Measurements from ENCODE around the gene PPY.
"Not testable (repeated sequence)": the region's sequence is repeated elsewhere in the genome, so short reads cannot be mapped to it uniquely, and the experiment has no call there.

The PPY gene

GRCh38 chr17:43901861-43902589 is 40.3 kb downstream of the PPY start:
- DNase-seq = no peak

- no peak for DNase-seq
Observed at GRCh38 chr17:43900858-43901754, 41.2 kb downstream of the PPY start.

GRCh38 chr17:43900183-43900857 is 42.0 kb downstream of the PPY start:
- DNase-seq = peak; percentile 82

- DNase-seq = no peak
Observed at GRCh38 chr17:43898446-43898845, 43.8 kb downstream of the PPY start.

- DNase-seq = no peak
Observed at GRCh38 chr17:43897831-43898230, 44.4 kb downstream of the PPY start.

- DNase-seq = not testable (repeated sequence)
Observed at GRCh38 chr17:43894494-43894893, 47.8 kb downstream of the PPY start.

GRCh38 chr17:43892647-43892952 is 49.7 kb downstream of the PPY start:
- no peak for DNase-seq

- DNase-seq = no peak
Observed at GRCh38 chr17:43891851-43892646, 50.2 kb downstream of the PPY start.
